ENCODE results near the gene SLC38A11.
"Not testable (repeated sequence)": the region's sequence is repeated elsewhere in the genome, so short reads cannot be mapped to it uniquely, and the experiment has no call there.

SLC38A11 gene, protein sequence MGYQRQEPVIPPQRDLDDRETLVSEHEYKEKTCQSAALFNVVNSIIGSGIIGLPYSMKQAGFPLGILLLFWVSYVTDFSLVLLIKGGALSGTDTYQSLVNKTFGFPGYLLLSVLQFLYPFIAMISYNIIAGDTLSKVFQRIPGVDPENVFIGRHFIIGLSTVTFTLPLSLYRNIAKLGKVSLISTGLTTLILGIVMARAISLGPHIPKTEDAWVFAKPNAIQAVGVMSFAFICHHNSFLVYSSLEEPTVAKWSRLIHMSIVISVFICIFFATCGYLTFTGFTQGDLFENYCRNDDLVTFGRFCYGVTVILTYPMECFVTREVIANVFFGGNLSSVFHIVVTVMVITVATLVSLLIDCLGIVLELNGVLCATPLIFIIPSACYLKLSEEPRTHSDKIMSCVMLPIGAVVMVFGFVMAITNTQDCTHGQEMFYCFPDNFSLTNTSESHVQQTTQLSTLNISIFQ

DNA sequence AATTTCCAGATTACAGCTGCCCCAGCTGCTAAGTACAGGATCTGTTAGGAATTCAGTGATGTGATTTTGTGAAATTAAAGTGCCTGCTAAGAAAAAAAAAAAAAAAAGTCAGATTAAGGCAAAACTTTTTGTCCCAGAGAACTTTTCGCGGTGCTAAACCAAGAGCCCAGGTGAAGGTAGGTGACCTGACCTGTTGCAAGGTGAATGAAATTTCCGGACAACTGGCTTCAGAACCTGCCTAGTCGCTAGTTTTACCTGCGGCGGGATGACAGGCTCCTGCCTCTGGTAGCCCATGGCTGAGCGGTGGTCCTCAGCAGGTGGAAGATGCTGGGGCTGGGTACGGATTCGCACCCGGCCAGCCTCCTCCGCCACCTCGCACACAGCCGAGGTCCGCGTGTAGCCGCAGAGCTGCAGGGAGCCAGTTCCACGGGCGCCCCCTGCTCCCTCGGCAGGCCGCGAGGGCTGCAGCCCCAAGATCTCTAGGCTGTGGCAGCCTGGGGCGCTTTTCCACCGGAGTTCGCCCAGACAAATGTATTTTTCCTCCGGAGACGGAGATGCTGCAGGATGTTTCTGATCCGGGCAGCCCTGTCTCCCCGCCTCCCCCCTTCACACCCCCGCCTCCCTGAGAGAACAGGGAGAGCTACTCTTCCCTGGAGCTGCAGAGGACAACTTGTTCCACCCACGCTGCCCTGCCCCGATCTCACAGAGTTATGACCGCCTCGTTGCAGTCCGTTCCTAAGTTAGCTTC lies at the start of gene SLC38A11:
Gene SLC38A11 (minus strand): TSS at position 572 of the 748 bp plus-strand sequence. CDS start 278 bp downstream, at position 294.
- DNase-seq (ENCODE audit: low read depth) = no peak

DNA sequence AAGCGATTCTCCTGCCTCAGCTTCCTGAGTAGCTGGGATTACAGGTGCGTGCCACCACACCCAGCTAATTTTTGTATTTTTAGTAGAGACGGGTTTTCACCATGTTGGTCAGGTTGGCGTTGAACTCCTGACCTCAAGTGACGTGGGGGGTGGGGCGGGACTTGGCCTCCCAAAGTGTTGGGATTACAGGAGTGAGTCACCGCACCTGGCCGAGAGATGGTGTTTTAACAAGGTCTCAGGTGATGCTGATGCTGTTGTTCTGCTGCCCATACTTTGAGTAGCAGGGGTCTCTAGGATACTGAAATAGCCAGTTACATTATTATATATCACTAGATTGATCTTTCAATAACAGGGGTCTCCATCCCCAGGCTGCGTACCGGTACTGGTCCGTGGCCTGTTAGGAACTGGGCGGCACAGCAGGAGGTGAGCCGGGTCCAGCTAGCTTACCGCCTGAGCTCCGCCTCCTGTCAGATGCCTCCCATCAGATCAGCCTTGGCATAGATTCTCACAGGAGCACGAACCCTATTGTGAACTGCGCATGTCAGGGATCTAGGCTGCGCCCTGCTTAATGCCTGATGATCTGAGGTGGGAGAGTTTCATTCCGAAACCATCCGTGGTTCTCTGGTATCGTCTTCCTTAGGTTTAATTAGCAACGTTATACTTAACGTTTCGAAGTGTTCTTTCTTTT lies 48.3 kb upstream of the SLC38A11 start:
- DNase-seq (ENCODE audit: low read depth) = no peak

DNA sequence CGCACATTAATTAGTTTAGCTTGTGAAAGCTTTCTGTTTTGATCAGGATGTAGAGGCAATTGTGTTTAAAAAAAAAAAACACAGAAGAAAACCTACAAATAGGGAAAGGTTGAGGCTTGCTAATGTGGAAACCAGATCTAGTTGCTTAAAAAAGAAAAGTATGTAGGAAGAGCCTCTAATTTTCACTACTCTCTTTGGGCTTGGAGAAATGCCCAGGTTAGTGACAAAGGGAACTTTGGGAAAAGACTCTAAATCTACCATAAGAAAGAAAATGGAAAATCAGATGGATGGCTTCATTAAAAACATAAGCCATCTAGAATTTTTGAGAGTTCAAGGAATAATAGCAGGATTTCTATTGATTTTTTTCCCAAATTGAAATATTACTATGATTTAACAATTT lies 47.3 kb upstream of the SLC38A11 start:
- DNase-seq (ENCODE audit: low read depth) = no peak

DNA sequence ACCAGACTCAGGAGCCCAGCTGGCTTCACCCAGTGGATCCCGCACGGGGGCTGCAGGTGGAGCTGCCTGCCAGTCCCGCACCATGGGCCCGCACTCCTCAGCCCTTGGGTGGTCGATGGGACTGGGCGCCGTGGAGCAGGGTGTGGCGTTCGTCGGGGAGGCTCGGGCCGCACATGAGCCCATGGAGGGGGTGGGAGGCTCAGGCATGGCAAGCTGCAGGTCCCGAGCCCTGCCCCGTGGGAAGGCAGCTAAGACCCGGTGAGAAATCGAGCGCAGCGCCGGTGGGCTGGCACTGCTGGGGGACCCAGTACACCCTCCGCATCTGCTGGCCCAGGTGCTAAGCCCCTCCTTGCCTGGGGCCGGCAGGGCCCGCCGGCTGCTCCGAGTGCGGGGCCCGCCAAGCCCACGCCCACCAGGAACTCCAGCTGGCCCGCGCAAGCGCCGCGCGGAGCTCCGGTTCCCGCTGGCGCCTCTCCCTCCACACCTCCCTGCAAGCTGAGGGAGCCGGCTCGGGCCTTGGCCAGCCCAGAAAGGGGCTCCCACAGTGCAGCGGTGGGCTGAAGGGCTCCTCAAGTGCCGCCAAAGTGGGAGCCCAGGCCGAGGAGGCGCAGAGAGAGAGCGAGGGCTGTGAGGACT lies 39.5 kb upstream of the SLC38A11 start:
- DNase-seq (ENCODE audit: low read depth) = not testable (repeated sequence)

DNA sequence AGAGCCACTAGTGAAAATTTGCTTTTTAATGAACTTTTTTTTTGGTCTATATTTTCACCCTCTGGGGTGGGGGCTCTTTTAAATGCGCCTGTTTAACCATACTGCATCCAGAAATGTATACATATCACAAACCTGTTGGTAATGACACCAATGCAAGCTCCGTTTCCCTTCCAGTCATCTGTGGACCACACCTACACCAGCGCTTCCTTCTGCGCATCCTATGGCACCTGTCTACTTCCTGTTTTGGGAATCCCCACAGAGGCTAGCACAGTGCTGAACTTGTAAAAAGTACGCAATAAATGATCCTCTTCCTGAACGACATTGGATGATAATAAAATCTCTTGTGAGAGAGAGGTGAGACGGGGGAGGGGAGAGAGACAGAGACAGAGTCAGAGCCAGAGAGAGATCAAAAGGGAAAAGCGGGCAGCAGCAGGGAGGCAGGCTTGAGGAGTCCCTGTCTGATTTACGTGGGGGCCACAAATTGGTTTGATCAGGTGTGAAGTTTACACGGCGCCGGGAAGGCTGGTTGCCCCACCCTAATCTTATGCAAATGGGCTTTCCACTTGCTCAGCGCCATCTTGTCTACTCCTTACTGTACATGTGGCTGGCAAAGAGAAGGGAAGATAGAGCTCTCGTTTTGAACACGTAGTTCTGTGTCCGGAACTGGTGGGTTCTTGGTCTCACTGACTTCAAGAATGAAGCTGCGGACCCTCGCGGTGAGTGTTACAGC lies 38.1 kb upstream of the SLC38A11 start:
- no peak for DNase-seq (ENCODE audit: low read depth)

DNA sequence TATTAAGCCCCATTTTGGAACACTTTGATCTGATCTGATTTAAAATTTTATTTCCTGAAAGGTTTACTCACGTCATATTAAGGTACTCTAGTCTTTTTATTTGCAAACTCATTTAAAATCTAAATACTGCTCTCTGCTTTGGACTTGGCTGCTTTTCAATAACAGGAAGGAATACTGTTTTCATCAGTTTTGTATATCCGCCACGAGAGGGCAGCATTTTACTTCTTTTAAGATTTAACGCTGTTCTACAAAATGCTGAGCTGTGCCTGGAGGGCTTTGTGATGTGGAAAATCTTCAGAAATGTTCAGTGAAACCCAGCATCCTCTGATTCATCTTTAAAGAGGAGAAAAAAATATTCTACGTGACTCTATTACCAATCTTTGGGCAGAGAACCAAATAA lies 37.5 kb upstream of the SLC38A11 start:
- DNase-seq (ENCODE audit: low read depth) = peak; percentile 17

DNA sequence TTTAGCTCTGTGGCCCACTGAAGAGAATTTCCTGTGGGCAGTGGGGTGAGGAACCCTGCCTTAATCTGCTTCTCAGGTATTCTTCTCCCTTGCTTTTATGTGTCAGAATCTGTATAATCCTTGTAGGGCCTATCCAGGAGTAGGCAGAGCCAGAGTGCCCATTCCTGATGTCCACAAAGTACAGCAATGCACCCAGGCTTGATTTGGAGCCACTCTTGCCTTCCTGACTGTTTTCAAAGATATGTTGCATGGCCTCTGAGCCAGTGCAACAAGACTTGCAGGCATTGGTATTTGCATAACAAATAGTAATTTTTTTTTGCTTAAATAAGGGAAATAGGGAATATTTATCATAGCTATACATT lies 36.7 kb upstream of the SLC38A11 start:
- not testable (repeated sequence) for DNase-seq (ENCODE audit: low read depth)

DNA sequence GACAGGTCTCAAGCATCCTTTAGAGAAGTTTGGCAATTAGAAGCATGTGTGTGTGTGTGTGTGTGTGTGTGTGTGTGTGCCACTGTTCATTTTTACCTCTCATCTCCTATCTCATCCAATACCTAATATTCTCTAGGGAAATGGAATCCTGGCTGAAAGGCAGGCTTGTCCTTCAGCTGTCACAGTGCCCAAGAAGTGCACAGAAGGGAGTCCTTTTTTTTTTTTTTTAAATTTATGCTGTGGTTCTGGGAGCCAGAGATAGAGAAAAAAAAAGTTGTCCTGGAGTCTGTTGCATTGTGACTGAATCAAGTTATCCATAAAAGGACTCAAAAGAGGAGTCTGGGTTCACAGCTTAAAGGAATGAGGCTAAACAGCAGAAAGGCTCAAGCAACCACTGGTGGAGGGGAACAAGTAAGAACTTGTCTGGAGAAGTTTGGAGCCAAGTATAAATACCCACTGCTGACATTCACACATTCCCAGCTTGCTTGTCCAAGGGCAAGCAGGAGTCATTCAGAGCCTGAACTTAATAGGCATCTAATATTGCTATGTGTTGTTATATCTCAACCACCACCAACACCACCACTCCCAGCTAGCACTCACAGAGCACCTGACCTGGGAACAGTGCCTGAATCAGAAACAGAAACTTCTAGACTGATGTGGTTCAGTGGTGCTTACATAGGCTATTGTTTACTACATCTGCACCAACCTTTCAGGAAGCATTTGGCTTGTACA lies 36.2 kb upstream of the SLC38A11 start:
- DNase-seq (ENCODE audit: low read depth) = not testable (repeated sequence)

DNA sequence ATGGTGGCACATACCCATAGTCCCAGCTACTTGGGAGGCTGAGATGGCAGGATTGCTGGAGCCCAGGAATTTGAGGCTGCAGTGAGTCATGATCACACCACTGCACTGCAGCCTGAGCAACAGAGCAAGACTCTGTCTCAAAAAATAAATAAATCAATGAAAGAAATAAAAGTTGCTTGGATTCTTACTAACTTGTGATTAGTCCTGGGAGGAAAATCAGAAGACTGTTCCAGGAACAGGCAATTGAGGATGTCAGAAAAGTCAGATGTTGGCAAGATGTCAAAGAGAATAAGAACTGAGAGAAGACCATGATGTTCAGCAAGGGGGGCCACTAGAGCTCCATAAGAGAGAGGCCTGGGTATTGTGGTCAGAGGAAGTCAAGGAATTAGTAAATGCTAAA lies 35.6 kb upstream of the SLC38A11 start:
- DNase-seq (ENCODE audit: low read depth) = not testable (repeated sequence)

DNA sequence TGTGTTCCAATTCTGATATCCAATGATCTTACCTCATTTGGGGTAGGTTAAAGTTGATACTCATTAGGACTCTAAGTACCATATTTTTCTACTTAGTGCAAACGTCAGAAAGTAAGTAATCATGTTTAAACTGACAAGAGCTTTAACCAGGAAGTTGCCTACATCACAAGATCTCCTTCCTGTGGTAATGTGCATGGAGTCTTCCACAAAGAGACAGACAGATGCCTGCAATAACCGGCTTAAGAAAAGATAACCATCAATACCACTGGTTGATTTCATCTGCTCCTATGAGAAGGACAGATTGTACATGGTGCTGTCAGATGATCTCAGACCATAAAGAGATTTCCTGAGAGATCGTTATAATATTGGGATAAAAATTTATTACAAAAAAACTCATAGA lies 33.5 kb upstream of the SLC38A11 start:
- not testable (repeated sequence) for DNase-seq (ENCODE audit: low read depth)

DNA sequence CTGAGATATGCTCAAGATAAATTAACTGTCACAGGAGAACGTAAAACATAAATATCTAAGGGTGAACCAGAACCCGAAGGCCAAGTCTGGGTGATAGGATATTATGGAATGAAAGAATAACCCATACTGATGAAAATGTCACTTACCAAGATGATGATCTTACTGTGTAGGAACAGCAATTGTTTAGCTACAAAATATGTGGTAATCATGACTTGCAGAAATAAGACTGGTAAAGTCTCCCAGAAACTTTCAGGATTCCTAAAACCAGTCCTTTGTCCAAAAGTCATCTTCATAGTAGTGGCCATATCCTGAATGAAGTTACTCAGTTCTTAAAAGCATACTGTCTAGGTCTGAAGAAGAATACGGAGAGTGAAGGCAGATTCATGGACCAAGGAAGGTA lies 30.7 kb upstream of the SLC38A11 start:
- DNase-seq (ENCODE audit: low read depth) = not testable (repeated sequence)

DNA sequence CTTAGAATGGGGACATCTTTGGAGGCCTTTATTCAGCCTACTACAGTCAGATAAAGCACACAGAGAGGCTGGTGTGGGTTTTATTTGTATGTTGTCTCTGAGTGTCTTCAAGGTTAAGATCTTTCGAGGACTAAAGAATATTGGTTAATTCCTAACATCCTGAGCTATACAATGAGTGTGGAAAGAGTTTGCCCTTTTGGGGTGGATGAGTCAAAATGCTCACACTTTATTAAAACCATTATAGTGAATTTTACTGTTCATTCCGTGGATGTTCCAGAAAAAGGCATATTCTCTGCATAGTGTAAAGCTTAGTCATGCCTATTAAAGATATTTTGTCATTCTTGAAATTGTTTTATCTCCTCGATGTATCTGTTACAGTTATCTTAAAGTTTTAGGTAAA lies 29.1 kb upstream of the SLC38A11 start:
- no peak for DNase-seq (ENCODE audit: low read depth)

DNA sequence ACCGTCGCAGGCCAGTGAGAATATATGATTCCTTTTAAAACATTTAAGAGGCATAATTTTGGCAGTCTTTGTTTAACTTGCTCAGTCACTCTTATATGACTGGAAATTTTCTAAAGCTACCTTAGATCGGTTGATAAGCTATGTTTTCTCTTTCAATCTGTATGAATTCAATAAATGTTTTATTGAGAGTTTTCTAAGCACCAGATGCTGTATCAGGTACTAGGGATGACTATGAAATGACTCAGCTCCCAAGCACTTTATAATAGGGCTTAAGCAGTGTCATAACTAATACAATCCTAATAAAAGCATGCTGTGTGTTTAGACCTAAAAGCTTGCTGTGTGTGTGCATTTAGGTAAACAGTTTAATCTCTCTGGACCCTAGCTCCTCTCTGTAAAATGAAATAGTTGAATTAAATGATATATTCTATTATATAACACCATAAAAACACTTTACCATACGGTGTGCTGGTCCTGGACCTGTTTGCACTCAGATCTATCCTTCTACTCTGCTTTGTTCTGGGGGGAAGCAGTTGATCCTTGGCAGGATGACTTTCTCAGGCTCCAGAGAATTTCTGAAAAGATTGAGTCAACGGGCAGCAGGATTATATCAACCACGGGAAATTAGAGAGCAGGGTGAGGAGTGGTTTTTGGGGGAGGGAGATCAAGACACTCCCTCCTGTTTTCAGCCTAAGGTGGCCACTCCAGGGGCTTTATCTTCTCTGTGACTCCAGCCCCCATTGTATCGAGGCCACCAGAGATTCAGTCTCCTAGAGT lies 26.1 kb upstream of the SLC38A11 start:
- no peak for DNase-seq (ENCODE audit: low read depth)

DNA sequence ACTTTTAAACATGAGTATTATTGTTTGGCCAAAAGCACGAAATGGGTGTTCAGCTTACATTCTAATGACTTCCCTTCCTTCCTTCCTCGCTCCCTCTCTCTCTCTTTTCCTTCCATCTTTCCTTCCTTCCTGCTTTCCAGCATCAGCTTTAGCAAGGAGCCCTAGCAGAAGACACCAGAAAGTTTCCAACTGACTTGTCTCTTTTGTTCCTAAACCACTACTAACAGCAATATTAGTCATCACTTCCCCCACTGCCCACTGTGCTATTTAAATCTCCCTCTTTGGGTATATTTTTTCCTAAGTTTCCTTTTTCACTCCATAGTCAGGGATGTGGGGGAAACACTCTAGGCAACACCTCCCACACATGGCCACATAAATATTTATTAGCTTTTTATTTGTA lies 25.4 kb upstream of the SLC38A11 start:
- DNase-seq (ENCODE audit: low read depth) = not testable (repeated sequence)

DNA sequence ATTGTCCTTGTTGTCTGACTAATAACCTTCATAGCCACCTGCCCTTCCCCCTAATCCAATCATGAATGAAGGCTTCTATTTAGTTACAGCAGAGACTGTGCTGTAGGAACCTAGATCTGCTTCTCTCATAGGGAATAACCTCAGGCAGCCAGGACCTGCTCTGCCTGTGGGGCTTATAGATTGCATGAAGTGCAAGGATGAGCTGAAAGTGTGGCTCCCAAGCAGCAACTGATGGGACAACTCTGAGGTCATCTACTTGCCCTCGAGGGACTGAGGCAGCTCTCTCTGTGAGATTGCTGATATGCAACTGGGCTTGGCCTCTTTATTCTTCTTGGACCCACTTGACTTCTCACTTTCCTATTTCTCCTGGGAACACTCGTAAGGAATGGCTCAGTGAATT lies 23.8 kb upstream of the SLC38A11 start:
- DNase-seq (ENCODE audit: low read depth) = no peak

DNA sequence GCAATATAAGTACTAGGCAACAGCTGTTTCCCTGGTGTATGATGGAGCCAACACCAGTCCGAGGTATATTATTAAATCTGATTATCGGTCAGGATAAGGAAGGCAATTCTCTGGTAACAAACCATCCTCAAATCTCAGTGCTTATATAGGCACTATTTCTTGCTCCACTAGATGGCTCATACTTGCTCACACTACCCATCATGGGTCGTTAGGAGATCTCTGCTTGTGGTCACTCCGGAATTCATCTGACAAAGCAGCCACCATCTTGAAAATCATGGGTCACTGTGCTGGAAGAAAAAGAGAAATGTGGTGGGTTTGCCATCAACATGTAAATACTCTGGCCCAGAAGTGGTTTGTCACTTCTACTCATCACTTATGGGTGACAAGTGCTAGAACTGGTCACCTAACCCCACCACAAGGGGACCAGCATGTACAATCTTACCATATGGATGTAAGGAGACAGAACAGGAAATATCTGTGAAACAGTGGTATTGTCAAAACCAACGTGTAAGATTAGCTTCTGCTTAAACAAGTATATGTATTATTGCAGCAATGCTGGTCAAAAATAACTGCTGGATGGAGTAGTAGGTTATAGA lies 21.6 kb upstream of the SLC38A11 start:
- DNase-seq (ENCODE audit: low read depth) = not testable (repeated sequence)

DNA sequence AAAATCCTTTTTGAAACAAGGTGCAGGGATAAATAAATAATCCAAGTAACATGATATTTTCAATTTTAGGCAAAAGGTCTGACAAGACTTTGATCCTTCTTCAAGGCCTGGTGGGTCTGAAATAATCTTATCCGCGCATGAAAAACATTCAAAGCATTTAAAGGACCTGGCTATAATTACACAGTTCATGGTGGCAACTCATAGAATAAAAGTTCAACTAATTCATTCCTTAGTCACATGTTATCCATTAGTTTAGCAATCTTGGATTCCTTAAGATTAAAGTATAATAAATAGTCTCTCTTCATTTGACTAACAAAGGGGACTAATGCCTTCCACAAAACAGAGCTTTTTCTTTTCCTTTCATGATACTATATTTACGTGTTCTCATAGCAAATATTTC lies 21.0 kb upstream of the SLC38A11 start:
- no peak for DNase-seq (ENCODE audit: low read depth)

DNA sequence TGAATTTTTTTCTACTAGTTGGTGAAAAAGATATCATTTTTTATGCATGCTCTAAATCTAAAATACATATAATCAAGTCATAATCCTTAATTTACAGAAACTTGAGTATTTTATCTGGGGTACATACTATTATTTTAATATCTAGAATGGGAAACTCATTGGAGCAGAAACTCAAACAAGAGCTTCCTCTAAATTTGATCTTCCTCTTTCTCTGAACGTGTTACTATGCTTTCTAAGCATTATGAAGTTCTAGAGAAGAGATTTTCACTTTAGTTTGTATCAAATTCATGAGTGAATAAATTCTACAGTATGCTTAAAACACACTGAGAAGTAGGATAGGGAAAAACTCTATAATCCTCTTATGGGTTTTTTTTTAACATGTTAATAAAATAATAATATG lies 20.6 kb upstream of the SLC38A11 start:
- DNase-seq (ENCODE audit: low read depth) = no peak

DNA sequence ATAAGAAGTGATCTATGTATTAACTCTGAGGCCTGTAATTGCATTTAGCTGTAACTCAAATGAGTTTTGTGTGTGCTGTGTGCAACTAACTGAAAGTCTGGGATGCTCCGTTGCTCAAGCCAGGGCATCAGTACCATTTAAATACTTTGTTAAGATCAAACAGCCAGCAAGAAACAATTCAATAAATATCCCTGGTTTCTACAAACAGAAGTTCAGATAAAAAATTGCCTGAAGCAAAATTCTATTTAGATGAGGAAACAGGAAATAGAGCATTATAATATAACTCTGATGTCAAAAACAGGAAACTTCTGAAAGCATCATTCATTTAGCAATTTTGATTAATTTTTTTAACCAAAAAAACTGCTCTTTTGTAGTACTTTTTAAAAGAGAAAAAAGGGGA lies 18.9 kb upstream of the SLC38A11 start:
- no peak for DNase-seq (ENCODE audit: low read depth)

DNA sequence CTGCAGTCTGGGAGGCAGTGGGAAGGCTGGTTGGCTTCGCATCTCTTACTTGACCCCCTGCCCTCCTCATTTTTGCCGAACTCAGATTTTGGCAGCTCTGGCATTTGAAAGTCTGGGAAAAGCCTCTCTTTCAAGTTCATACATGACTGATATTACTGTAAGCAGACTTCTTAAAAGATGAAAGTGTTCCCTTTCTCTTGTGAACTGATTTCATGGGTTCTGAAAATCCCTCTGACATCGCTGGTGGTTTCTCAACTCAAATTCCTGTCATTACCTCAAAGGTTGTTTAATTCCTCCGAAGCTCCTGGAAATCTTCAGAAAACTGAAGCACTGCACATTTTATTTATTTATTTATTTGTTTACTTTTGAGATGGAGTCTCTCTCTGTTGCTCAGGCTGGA lies 16.9 kb upstream of the SLC38A11 start:
- DNase-seq (ENCODE audit: low read depth) = no peak
